Panc1 (cell line): ENCODE results near the gene S100A5. TPM values are rescaled to one million over a fixed set of nuclear protein-coding genes. Genes with fewer than 3 reads are reported as not detected.

ENCODE experiments used
- ATAC-seq: fragments of 200-7000 bp; cut with Tn5 transposase; 2 replicates; pipeline ENCODE4 v1.9.1; 2020; ENCODE audit warnings: mild to moderate bottlenecking, moderate library complexity
- BruUV-seq: library from RNA; stranded (reverse); fragments of 400-500 nt; replicated peaks from 2 replicates; lab custom pipeline; 2021; lab: Mats Ljungman, UMichigan
- CTCF ChIA-PET: fragments of 300-600 bp; sonication (Branson Sonifier 250); formaldehyde crosslinking; loops from one replicate; lab custom pipeline; 2022; ENCODE audit warnings: antibody characterized with exemption; lab: Charles Lee
- POLR2A ChIA-PET: fragments of 300-600 bp; sonication (Branson Sonifier 250); formaldehyde crosslinking; loops from one replicate; lab custom pipeline; 2022; ENCODE audit warnings: antibody characterized with exemption; lab: Charles Lee
- DNase-seq: peaks from one replicate; pipeline ENCODE4 v3.0.0-alpha.2; 2010; ENCODE audit warnings: low read depth, low spot score
- H3K27ac ChIP-seq: 2 replicates; pipeline ENCODE4 v1.5.1; 2011; ENCODE audit warnings: mild to moderate bottlenecking, low read length, inconsistent platforms
- H3K27me3 ChIP-seq: fragments of 200-500 bp; sonication (Bioruptor generic); 2 replicates; pipeline ENCODE4 v1.6.0; 2014; ENCODE audit warnings: low read length, inconsistent platforms; ENCODE audit not compliant: control insufficient read depth, insufficient read depth
- H3K36me3 ChIP-seq: fragments of 200-500 bp; sonication (Bioruptor generic); 2 replicates; pipeline ENCODE4 v1.5.1; 2014; ENCODE audit warnings: inconsistent platforms, mild to moderate bottlenecking, low read length, moderate library complexity; ENCODE audit not compliant: control insufficient read depth, insufficient read depth
- H3K4me1 ChIP-seq: 2 replicates; pipeline ENCODE4 v1.5.1; 2011; ENCODE audit warnings: inconsistent platforms, mild to moderate bottlenecking, low read length, moderate library complexity; ENCODE audit not compliant: control insufficient read depth, insufficient read depth
- H3K4me3 ChIP-seq, 2 experiments: 2 replicates each; pipeline ENCODE4 v1.5.1; 2011 to 2012; ENCODE audit warnings: low read depth in 2 of 2, low read length in 2 of 2, mild to moderate bottlenecking in 2 of 2, inconsistent platforms in 1 of 2, moderate library complexity in 1 of 2
- H3K9me3 ChIP-seq: fragments of 200-500 bp; sonication (Bioruptor generic); 2 replicates; pipeline ENCODE4 v1.5.1; 2014; ENCODE audit warnings: low read depth, mild to moderate bottlenecking, inconsistent platforms, low read length, moderate library complexity; ENCODE audit not compliant: control insufficient read depth, insufficient read depth
- CTCF ChIP-seq: fragments of 450-650 bp; IDR thresholded peaks from 2 replicates; pipeline ENCODE4 v1.5.1; 2017; ENCODE audit warnings: mild to moderate bottlenecking
- POLR2AphosphoS5 ChIP-seq: IDR thresholded peaks from 2 replicates; pipeline ENCODE4 v1.6.1; 2012; ENCODE audit warnings: mild to moderate bottlenecking, low read depth, low read length, moderate library complexity
- REST ChIP-seq, 2 experiments: IDR thresholded peaks; 2 replicates each; pipeline ENCODE4 v1.6.1; 2011 to 2012; ENCODE audit warnings: low read depth in 2 of 2, control low read depth in 1 of 2, low read length in 1 of 2, mild to moderate bottlenecking in 1 of 2, moderate library complexity in 1 of 2; ENCODE audit not compliant: insufficient read depth in 1 of 2
- SIN3A ChIP-seq: IDR thresholded peaks from 2 replicates; pipeline ENCODE4 v1.6.1; 2012; ENCODE audit warnings: low read depth, mild to moderate bottlenecking, low read length, moderate library complexity, borderline replicate concordance; ENCODE audit not compliant: insufficient read depth
- TCF7L2 ChIP-seq: IDR thresholded peaks from 2 replicates; pipeline ENCODE4 v1.6.1; 2011; ENCODE audit warnings: mild to moderate bottlenecking, low read depth, low read length, inconsistent platforms
- in situ Hi-C: cut with HindIII; loops from 2 replicates; pipeline ENCODE4 v1.10.0; 2016; ENCODE audit warnings: low sequenced_read_pairs, low pct_unique_long_range_greater_than_20kb
- intact Hi-C: fragments of 100-400 bp; cut with micrococcal nuclease; formaldehyde crosslinking; loops from one replicate; pipeline ENCODE4 v1.10.0; 2022; ENCODE audit not compliant: unreplicated experiment
- total RNA-seq: library from RNA; stranded (reverse); gene quantifications from one replicate; pipeline ENCODE4 v1.2.1, GENCODE V29; 2021; ENCODE audit not compliant: unreplicated experiment

Gene S100A5
- total RNA-seq, 1 experiment from 2014 or later: 0.72 TPM

- in situ Hi-C loops (no loop called here), intact Hi-C loops (no loop called here)
- no peak for DNase-seq
- ChIA-PET CTCF (no interaction called here), POLR2A (interaction anchor here (0.6 kb wide), 1 partner anchor 8 kb away, joined by 3 read pairs; no protein-coding TSS in a partner anchor)
- Histone ChIP-seq H3K4me3 (no peak overlapping the region), H3K27me3 (no peaks in the 10 kb centered on the region), H3K9me3 (no peaks in the 10 kb centered on the region), H3K36me3 (no peaks in the 10 kb centered on the region), H3K27ac (no peak overlapping the region), H3K4me1 (peaks cover 11% of the 10 kb centered on the region)
- TF ChIP-seq REST (IDR thresholded peaks at IDR 0.05; ENCODE audit: insufficient read depth in 1 of 2, low read depth in 2 of 2, low read length in 1 of 2) (no peak), SIN3A (no peak), CTCF (no peak), POLR2AphosphoS5 (no peak), TCF7L2 (no peak)
- no TSS peak for BruUV-seq
- ATAC-seq: no peak
Observed at GRCh38 chr1:153487707-153488106, 53.0 kb downstream of the S100A5 start.

Other genes starting within 250 kb of the S100A5 start
- gene PGLYRP3, start 228.0 kb downstream of the S100A5 start, total RNA-seq: not detected
- not detected for gene PGLYRP4, start 192.1 kb downstream of the S100A5 start, total RNA-seq
- 0.44 TPM for gene S100A9, start 183.1 kb downstream of the S100A5 start, total RNA-seq
- gene S100A12, start 165.3 kb downstream of the S100A5 start, total RNA-seq: not detected
- gene S100A8, start 149.9 kb downstream of the S100A5 start, total RNA-seq: not detected
- not detected for gene S100A7A, start 124.4 kb downstream of the S100A5 start, total RNA-seq
- not detected for gene S100A7, start 80.3 kb downstream of the S100A5 start, total RNA-seq
- gene S100A6, start 4.9 kb downstream of the S100A5 start, total RNA-seq: 1,986 TPM
- gene S100A4, start 4.9 kb upstream of the S100A5 start, total RNA-seq: 773 TPM
- 12.0 TPM for gene S100A3, start 8.3 kb upstream of the S100A5 start, total RNA-seq
- 6.2 TPM for gene S100A2, start 24.9 kb upstream of the S100A5 start, total RNA-seq
- 61.6 TPM for gene S100A16, start 72.2 kb upstream of the S100A5 start, total RNA-seq
- gene S100A14, start 75.4 kb upstream of the S100A5 start, total RNA-seq: 0.57 TPM
- gene S100A13, start 86.6 kb upstream of the S100A5 start, total RNA-seq: 111 TPM
- gene S100A1, start 87.5 kb upstream of the S100A5 start, total RNA-seq: 2.9 TPM
- gene CHTOP, start 93.1 kb upstream of the S100A5 start, total RNA-seq: 87.0 TPM
- gene SNAPIN, start 117.8 kb upstream of the S100A5 start, total RNA-seq: 46.8 TPM
- 221 TPM for gene ILF2, start 130.1 kb upstream of the S100A5 start, total RNA-seq
- 0.36 TPM for gene NPR1, start 137.8 kb upstream of the S100A5 start, total RNA-seq
- 77.3 TPM for gene INTS3, start 187.1 kb upstream of the S100A5 start, total RNA-seq
- 8.0 TPM for gene SLC27A3, start 234.5 kb upstream of the S100A5 start, total RNA-seq